HG03175 (cell line): Measurements from ENCODE around the gene MRPL40.

ENCODE experiments used
- ATAC-seq: cut with Tn5 transposase; IDR thresholded peaks from one replicate; pipeline ENCODE4 v1.9.1; 2021; ENCODE audit warnings: mild to moderate bottlenecking, moderate library complexity; ENCODE audit not compliant: unreplicated experiment

Gene MRPL40

GRCh38 chr22:19432133-19432851, at the start of gene MRPL40:
TSS of gene MRPL40 (plus strand) at chr22:19432545. CDS start at chr22:19432555, 10 bp downstream.
- ATAC-seq: peak; percentile 81

DNA sequence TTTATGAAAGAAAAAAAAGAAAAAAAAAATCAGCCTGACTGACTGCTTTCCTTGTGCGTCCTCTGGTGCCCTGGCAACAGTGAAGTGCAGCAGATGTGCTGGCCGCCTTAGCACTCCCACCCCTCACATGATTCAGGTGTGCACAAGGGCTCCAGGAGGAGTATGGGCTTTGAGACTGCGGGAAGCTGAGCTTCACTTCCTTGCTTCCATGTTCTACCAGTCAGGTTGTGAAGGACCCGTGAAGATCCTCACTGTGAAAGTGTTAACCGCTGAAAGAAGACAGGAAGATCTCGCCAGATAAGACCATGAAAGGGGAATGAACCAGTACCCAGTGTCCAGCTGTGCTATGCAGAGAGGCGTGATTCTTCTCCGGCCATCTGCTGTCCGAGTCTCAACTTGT, 49.1 kb upstream of the MRPL40 start:
- no peak for ATAC-seq

DNA sequence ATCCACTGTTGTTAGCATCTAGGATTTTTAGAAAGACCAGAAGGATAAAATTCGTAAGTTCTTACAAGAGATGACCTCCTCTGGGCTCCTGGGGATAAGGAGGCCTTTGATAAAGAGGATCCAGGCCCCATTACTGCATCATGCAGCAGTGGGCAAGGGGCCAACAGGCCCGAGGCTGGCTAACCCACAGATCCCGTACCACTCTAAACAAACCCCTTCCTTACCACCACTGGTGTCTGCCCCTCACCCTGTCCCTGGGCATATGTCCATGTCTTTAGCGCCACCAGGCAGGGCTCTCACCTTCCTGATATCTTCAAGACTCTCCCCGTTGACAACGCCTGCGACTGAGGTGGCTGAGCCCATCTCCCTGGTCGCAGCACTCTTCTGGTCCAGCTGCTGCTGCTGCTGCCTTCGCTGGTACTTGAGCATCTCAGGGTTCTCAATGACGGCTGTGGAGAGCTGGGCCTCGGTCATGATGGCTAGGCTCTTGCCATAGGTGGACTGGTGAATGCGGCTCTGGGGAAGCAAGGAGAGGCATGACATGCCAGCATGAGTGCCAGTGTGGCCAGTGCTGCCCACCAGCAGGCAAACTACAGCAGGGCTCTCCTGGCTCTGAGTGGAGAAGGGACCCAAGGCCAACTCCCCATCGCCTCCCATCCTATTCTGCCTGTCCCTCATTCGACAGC, 47.0 kb upstream of the MRPL40 start:
- no peak for ATAC-seq

DNA sequence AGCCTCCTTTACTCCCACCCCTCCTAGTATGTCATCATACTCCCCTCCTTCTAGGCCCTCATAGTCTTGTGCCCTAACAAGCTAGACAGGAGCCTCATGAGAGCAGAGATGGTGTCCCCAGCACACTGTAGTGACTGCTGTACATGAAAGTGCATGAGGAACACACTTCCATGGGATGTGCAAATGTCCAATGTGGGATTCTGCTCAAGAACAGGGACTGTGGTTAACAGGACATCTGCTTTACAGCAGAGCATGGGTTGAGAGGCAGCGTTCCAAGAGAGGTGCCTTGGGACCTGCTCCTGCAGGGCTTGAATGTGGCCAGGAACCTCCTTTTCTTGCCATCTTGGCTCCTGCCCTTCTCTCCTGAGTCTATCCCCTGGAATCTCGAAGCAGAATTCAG, 46.1 kb upstream of the MRPL40 start:
- no peak for ATAC-seq

- ATAC-seq: no peak
Observed at GRCh38 chr22:19387038-19387437, 45.3 kb upstream of the MRPL40 start.

- ATAC-seq: no peak
Observed at GRCh38 chr22:19387575-19387974, 44.8 kb upstream of the MRPL40 start.

DNA sequence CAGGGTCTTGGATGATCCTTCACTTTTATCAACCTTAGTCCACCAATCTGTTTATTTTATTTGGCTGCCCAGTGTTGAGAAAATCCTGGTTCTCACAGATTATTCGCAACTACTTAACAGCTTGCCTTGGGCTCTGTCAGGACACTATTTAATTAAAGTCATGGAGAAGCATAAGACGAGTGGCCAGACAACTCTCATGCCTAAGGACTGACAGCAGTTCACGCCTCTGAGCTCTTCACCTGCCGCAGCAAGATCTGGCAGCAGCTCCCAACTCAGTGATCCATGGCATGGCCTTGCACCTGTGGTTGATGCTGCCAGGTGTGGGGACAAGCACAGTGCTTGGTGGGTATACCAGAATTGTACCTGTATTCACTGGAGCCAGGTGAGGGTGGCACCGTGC, 38.6 kb upstream of the MRPL40 start:
- ATAC-seq: no peak

GRCh38 chr22:19394274-19395050, 37.9 kb upstream of the MRPL40 start:
- no peak for ATAC-seq

GRCh38 chr22:19395276-19395675, 37.1 kb upstream of the MRPL40 start:
- ATAC-seq: no peak

DNA sequence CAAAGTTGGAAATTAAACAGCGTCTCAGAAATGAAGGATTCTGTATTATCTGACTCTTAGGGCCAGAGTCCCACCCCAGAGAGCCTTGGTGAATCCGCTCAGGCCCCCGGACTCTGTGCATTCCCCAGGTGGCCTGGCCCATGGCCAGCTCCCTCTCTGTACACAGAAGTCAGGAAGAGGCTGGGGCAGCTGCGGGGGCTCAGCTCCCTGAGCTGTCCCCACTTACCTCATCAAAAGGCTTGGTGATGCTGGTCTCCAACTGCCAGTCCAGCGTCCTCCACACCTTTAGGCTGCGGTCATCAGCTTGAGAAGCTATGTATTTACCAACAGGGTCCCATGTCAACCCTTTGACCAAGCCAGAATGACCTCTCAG, 35.8 kb upstream of the MRPL40 start:
- ATAC-seq: no peak

GRCh38 chr22:19396934-19397733, 35.2 kb upstream of the MRPL40 start:
- no peak for ATAC-seq

DNA sequence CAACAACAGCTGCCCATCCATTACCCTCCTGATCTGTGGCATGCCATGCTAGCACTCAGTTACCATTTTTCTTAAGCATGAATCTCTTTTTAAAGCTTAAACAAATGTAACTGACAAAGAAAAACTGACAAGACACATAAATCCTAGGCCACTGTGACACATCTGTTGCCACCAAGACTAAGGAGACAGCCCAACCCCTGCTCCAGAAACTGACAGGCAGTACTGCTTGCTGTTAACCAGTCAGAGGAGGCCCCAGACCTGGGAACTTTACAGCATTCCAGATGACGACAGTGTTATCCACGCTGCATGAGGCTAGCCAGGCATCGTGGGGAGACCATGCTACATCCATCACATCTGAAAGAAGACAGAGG, 34.6 kb upstream of the MRPL40 start:
- ATAC-seq: no peak

- no peak for ATAC-seq
Observed at GRCh38 chr22:19398206-19398605, 34.1 kb upstream of the MRPL40 start.

- ATAC-seq: no peak
Observed at GRCh38 chr22:19398652-19399051, 33.7 kb upstream of the MRPL40 start.

DNA sequence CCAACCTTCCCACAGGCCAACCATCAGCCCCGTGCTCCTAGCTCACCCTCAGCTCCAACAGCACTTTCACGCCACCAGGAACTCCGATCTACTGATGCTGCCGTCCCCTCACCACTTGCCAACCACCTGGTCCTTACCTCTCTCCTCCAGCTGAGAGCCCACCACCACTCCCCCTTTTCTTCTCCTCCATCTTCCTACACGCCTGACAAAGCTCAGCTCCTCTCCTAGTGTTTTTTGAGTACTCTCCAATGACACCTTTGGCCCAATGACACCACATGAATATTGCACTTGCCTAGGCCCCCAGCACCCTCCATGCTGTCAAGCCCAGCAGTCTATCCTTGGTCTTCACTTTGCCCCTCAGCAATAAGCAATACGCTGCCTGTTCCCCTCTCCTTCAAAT, 31.5 kb upstream of the MRPL40 start:
- no peak for ATAC-seq

GRCh38 chr22:19401483-19401882, 30.9 kb upstream of the MRPL40 start:
- no peak for ATAC-seq

- ATAC-seq: no peak
Observed at GRCh38 chr22:19402642-19403191, 29.6 kb upstream of the MRPL40 start.

GRCh38 chr22:19404676-19405075, 27.7 kb upstream of the MRPL40 start:
- ATAC-seq: no peak

DNA sequence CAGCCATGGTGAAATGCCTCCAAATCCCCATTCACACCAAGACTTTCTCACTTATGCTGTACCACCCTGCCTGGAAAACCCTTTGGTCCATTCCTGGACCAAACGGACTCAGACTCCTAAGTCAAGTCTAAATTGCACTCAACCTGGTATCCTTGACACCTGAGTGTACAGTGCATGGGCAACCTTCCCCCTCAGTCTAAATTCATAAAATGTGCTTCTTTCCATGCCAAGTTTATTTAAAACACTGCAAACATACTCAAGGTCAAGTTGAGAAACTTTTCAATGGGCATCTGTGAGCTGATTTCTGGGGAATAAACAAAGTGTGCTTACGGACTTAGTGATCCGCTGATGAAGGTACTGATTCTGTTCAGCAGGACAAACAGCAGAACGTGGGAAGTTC, 27.2 kb upstream of the MRPL40 start:
- no peak for ATAC-seq

DNA sequence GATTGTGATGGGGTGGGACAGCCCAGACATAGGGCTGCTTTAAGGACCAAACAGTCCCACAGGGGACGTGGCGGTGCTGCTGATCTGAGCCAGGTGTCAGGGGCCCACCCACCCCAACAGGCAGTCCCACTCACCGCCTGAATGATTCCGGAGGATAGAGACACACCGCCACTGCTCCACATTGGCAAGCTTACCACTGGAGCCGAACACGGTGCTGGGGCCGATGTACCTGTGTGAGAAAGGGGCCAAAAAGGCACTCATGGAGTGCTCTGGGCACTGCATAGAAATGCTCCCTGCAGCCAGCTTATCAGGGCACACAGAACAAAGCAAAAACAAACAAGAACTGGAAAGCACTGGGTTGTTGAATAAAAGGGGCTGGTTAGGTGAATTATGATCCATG, 26.7 kb upstream of the MRPL40 start:
- no peak for ATAC-seq

DNA sequence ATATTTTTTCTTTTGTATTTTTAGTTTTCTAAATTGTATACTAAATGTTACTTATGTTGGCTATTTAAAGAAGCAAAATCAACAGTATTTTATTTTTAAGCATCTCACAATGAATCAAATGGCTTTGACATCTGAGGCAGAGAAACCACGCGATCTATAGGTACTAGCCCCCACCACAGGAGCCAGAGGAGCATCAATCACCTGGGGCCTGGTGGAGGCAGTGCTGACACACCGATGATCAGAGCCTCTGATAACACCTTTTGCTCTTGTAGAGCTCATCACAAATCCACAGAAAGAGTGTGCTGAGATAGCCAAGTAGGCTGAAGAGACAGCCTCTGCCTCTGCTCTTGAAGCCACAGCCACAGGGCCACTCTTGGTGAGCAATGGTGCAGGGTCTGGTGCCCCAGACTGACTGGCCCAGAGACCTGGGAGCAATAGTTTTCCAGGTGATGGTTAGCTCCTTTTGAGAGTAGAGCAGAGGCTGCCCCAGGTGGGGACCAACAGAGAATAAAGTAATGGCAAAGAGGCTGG, 26.0 kb upstream of the MRPL40 start:
- ATAC-seq: no peak
